Cortex of kidney (tissue), 1 donor: ENCODE measurements around the gene UTF1.

Experiments used
- DNase-seq: peaks from one replicate; lab custom pipeline; 2025; lab: John Stamatoyannopoulos, UW

Gene UTF1

GRCh38 chr10:133230044-133230361 lies at the start of gene UTF1:
TSS of gene UTF1 (plus strand) at chr10:133230217. CDS start at chr10:133230289, 72 bp downstream.
- DNase-seq, result no peak

GRCh38 chr10:133180965-133181639 lies 48.9 kb upstream of the UTF1 start:
- DNase-seq, result no peak

GRCh38 chr10:133182190-133182589 lies 47.8 kb upstream of the UTF1 start:
- DNase-seq, result no peak

- no peak for DNase-seq
These were observed 47.0 kb upstream of the UTF1 start for GRCh38 chr10:133182791-133183645.

- DNase-seq, result no peak
These were observed 46.2 kb upstream of the UTF1 start for GRCh38 chr10:133183646-133184378.

GRCh38 chr10:133184591-133185244 lies 45.3 kb upstream of the UTF1 start:
- DNase-seq, result no peak

- DNase-seq, result no peak
These were observed 44.6 kb upstream of the UTF1 start for GRCh38 chr10:133185421-133185820.

- no peak for DNase-seq
These were observed 44.1 kb upstream of the UTF1 start for GRCh38 chr10:133185916-133186315.

- DNase-seq, result no peak
These were observed 43.5 kb upstream of the UTF1 start for GRCh38 chr10:133186416-133187090.

- DNase-seq, result no peak
These were observed 42.7 kb upstream of the UTF1 start for GRCh38 chr10:133187091-133187905.

- DNase-seq, result no peak
These were observed 41.9 kb upstream of the UTF1 start for GRCh38 chr10:133187906-133188681.

GRCh38 chr10:133189256-133189655 lies 40.8 kb upstream of the UTF1 start:
- no peak for DNase-seq

GRCh38 chr10:133189726-133190125 lies 40.3 kb upstream of the UTF1 start:
- DNase-seq, result no peak

- no peak for DNase-seq
These were observed 39.8 kb upstream of the UTF1 start for GRCh38 chr10:133190225-133190624.

- DNase-seq, result no peak
These were observed 38.4 kb upstream of the UTF1 start for GRCh38 chr10:133191651-133192050.

GRCh38 chr10:133194151-133194550 lies 35.9 kb upstream of the UTF1 start:
- DNase-seq, result no peak

GRCh38 chr10:133195096-133195495 lies 34.9 kb upstream of the UTF1 start:
- no peak for DNase-seq

GRCh38 chr10:133195611-133196010 lies 34.4 kb upstream of the UTF1 start:
- DNase-seq, result no peak

GRCh38 chr10:133196221-133196915 lies 33.6 kb upstream of the UTF1 start:
- no peak for DNase-seq
